Ovary (tissue), 9 donors: ENCODE data around the gene NNT. TPM values are rescaled to one million over a fixed set of nuclear protein-coding genes. Genes with fewer than 3 reads are reported as not detected.
"Not testable (repeated sequence)": the region's sequence is repeated elsewhere in the genome, so short reads cannot be mapped to it uniquely, and the experiment has no call there.

Experiments used
- DNase-seq, 5 donors: peaks; one replicate each; pipeline ENCODE4 v3.0.0-alpha.2; 2019 to 2020
- H3K27ac ChIP-seq, 2 donors: fragments of 200-600 bp; one replicate each; pipeline versions ENCODE4 v1.5.1 to v1.8.0; 2019 to 2022
- H3K27me3 ChIP-seq: fragments of 200-600 bp; one replicate; pipeline ENCODE4 v1.8.0; 2022
- H3K36me3 ChIP-seq: fragments of 200-600 bp; sonication (generic); one replicate; pipeline ENCODE4 v1.5.1; 2019
- H3K4me1 ChIP-seq: one replicate; pipeline ENCODE4 v1.8.1; 2013; ENCODE audit warnings: mild to moderate bottlenecking, moderate library complexity; ENCODE audit not compliant: insufficient read depth
- H3K4me3 ChIP-seq: fragments of 200-600 bp; sonication (generic); one replicate; pipeline ENCODE4 v1.5.1; 2017
- H3K9me3 ChIP-seq, 2 donors: fragments of 200-600 bp in 1 of 2; sonication (generic) in 1 of 2; one replicate each; pipeline versions ENCODE4 v1.5.1 to v1.8.1; 2013 to 2019; ENCODE audit warnings: mild to moderate bottlenecking in 1 of 2, moderate library complexity in 1 of 2
- CTCF ChIP-seq, 3 donors: fragments of 450-650 bp in 2 of 3; fragments of 200-600 bp in 1 of 3; IDR thresholded peaks; one replicate each; pipeline versions ENCODE4 v1.5.1 to v1.8.0; 2016 to 2022; ENCODE audit warnings: antibody characterized with exemption in 3 of 3, mild to moderate bottlenecking in 1 of 3
- EP300 ChIP-seq: sonication (generic); formaldehyde crosslinking; IDR thresholded peaks from one replicate; pipeline ENCODE4 v1.6.1; 2017; ENCODE audit warnings: antibody characterized with exemption
- POLR2A ChIP-seq: fragments of 450-650 bp; IDR thresholded peaks from one replicate; pipeline ENCODE4 v1.6.1; 2017; ENCODE audit warnings: antibody characterized with exemption, mild to moderate bottlenecking, moderate library complexity
- WGBS, 3 donors: extraction: QIAGEN DNeasy Blood & Tissue Kit in 1 of 3; methylation state at CpG; one replicate each; pipeline versions ENCODE4 v1.1.5 to v1.1.7; 2013 to 2017; 5-methylcytosine and 5-hydroxymethylcytosine counted together
- intact Hi-C, 4 donors: fragments of 100-400 bp; cut with DNase I; formaldehyde crosslinking; loops; one replicate each; pipeline versions ENCODE4 v1.11.0 to v1.15.1; 2022 to 2023
- polyA plus RNA-seq, 2 donors: library from polyadenylated mRNA; stranded (reverse); fragments of 200-250 nt in 1 of 2; fragments of 350-450 nt in 1 of 2; fragmentation: Illumina TruSeq in 1 of 2; extraction: RNeasy Lipid Tissue Mini Kit (QIAGEN cat#74804) in 1 of 2; gene quantifications; one replicate each; pipeline ENCODE4 v1.2.3, GENCODE V29; 2013 to 2014
- total RNA-seq, 7 donors: library from RNA; depleted of rRNA in 2 of 7; stranded (reverse); fragments of >200 nt in 2 of 7; fragmentation: NEBNext Ultra II Directional in 3 of 7; extraction: Animal tissue kit (Norgen Biotek cat#: 25700) in 3 of 7; gene quantifications; one replicate each; pipeline versions ENCODE4 v1.1.0 to v1.2.4, GENCODE V29; 2016 to 2023
- donor health status: DM: no; HTN: no; CAD: no; lungs with moderate emphysema.
- donor health status: DM: no; HTN: no; CAD: no.
- donor health status: Bipolar disorder and iron deficiency.
- donor health status: DM: yes; HTN: yes; CAD: no.
- donor health status: DM: no; HTN: no; CAD: no.
- donor health status: DM: yes; HTN: yes; CAD: no.

Gene NNT
- total and polyA plus RNA-seq, 9 donors, result 12.2 to 51.9 (median 38.5) TPM

GRCh38 chr5:43729846-43730478 is 127.0 kb downstream of the NNT start:
- WGBS, 3 donors, result 9 to 13% (median 10%) methylated on average over 2 of the region's 2 CpGs
- Histone ChIP-seq H3K36me3 (no peaks in the 10 kb centered on the region), H3K4me1 (no peaks in the 10 kb centered on the region), H3K9me3 (no peaks in the 10 kb centered on the region), H3K27ac (no peak overlapping the region), H3K4me3 (no peak overlapping the region), H3K27me3 (no peaks in the 10 kb centered on the region)
- DNase-seq, result no peak
- intact Hi-C loops, result loop anchor here in 3 of 4 donors (5.0 to 10.0 kb wide), 2 partner anchors 1042 to 1045 kb away; no protein-coding TSS in a partner anchor
- TF ChIP-seq POLR2A (no peak), CTCF (IDR thresholded peaks at IDR 0.05) (peak in 2 of 3 donors; percentile 28 to 41), EP300 (no peak)

GRCh38 chr5:43730832-43731342 is 127.9 kb downstream of the NNT start:
- no peaks in the 10 kb centered on the region for H3K36me3 ChIP-seq
- no peak overlapping the region for H3K27ac ChIP-seq
- H3K27me3 ChIP-seq, result no peaks in the 10 kb centered on the region
- no peaks in the 10 kb centered on the region for H3K4me1 ChIP-seq
- H3K9me3 ChIP-seq, result no peaks in the 10 kb centered on the region
- no peak for DNase-seq
- 43 to 52% (median 48%) methylated on average over 2 of the region's 2 CpGs for WGBS, 3 donors
- TF ChIP-seq POLR2A, result no peak
- TF ChIP-seq CTCF (IDR thresholded peaks at IDR 0.05), result no peak
- TF ChIP-seq EP300, result no peak
- no peak overlapping the region for H3K4me3 ChIP-seq
- intact Hi-C loops, result loop anchor here in 2 of 4 donors (5.0 to 10.0 kb wide), 2 partner anchors 1041 to 1044 kb away; no protein-coding TSS in a partner anchor

DNA sequence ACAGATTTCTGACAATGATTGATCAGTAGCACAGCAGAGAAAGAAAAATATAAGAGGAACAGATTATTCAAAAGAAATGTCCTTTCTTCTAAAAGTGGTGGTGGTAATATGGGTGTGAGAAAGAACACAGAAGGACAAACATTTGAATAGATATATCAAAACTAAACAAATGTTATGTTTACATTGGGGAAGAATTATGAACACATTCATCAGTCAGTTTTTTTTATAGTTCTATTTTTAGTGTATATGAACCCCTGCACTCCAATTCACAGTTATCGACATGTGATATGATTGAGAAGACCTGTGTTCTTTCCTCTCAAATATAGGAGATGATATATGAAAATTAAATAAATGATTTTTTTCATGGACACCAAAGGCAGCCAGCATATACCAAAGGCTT is 128.6 kb downstream of the NNT start:
- H3K36me3 ChIP-seq, result no peaks in the 10 kb centered on the region
- H3K27ac ChIP-seq, result no peak overlapping the region
- no peaks in the 10 kb centered on the region for H3K4me1 ChIP-seq
- intact Hi-C loops, result loop anchor here in 2 of 4 donors (5.0 to 10.0 kb wide), 2 partner anchors 1041 to 1043 kb away; no protein-coding TSS in a partner anchor
- H3K4me3 ChIP-seq, result no peak overlapping the region
- H3K27me3 ChIP-seq, result no peaks in the 10 kb centered on the region
- H3K9me3 ChIP-seq, result no peaks in the 10 kb centered on the region
- TF ChIP-seq EP300 (no peak), POLR2A (no peak), CTCF (IDR thresholded peaks at IDR 0.05) (no peak)
- DNase-seq, result no peak
- WGBS, 3 donors, result 93 to 96% (median 95%) methylated on average over 1 of the region's 1 CpG

GRCh38 chr5:43745923-43746548 is 143.1 kb downstream of the NNT start:
- H3K9me3 ChIP-seq, intact Hi-C loops, H3K4me3 ChIP-seq, H3K27me3 ChIP-seq, H3K4me1 ChIP-seq, DNase-seq, H3K27ac ChIP-seq, H3K36me3 ChIP-seq: not testable (repeated sequence)
- WGBS, 3 donors, result 93 to 96% (median 95%) methylated on average over 17 to 32 of the region's 32 CpGs

DNA sequence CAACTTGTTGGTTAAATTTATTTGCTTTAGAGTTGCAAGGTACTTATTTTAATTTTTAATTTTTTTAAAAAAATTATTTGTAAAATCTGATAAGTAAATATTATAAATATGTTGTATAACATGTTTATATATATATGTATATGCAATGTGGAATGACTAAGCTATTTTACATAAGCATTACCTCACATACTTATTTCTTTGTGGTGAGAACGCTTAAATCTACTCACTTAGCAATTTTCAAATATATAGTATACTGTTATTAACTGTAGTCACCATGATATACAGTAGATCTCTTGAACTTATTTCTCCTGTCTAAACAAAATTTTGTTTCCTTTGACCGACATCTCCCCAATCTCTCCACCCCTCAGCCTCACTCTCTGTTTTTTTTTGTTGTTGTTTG is 147.8 kb downstream of the NNT start:
- intact Hi-C loops, result no loop called here
- DNase-seq, result no peak
- Histone ChIP-seq H3K36me3 (no peaks in the 10 kb centered on the region), H3K27me3 (no peaks in the 10 kb centered on the region), H3K4me3 (no peak overlapping the region), H3K27ac (no peak overlapping the region), H3K9me3 (no peaks in the 10 kb centered on the region), H3K4me1 (no peaks in the 10 kb centered on the region)
- 83 to 88% (median 87%) methylated on average over 2 of the region's 2 CpGs for WGBS, 3 donors
- no peak for TF ChIP-seq CTCF (IDR thresholded peaks at IDR 0.05)
